GM12874 (cell line): ENCODE data around the gene GATAD1.

Experiments
- CTCF ChIP-seq: IDR thresholded peaks from 2 replicates; pipeline ENCODE4 v1.5.1; 2011; ENCODE audit warnings: low read depth, mild to moderate bottlenecking, control low read depth, low read length, moderate library complexity; ENCODE audit not compliant: insufficient read depth

Gene GATAD1

GRCh38 chr7:92412745-92413144 is 34.5 kb upstream of the GATAD1 start:
- no peak for TF ChIP-seq CTCF

GRCh38 chr7:92413550-92413949 is 33.7 kb upstream of the GATAD1 start:
- TF ChIP-seq CTCF, result no peak

GRCh38 chr7:92415225-92415624 is 32.1 kb upstream of the GATAD1 start:
- TF ChIP-seq CTCF, result no peak

- no peak for TF ChIP-seq CTCF
Observed at GRCh38 chr7:92417913-92418312, 29.4 kb upstream of the GATAD1 start.

GRCh38 chr7:92421676-92422435 is 25.4 kb upstream of the GATAD1 start:
- TF ChIP-seq CTCF, result no peak

GRCh38 chr7:92422926-92423325 is 24.4 kb upstream of the GATAD1 start:
- TF ChIP-seq CTCF, result no peak

- TF ChIP-seq CTCF, result no peak
Observed at GRCh38 chr7:92423710-92424131, 23.6 kb upstream of the GATAD1 start.
